ENCODE data around the gene TLE6. TPM values are rescaled to one million over a fixed set of nuclear protein-coding genes. Genes with fewer than 3 reads are reported as not detected.

TLE6 gene
- total RNA-seq, 6 donors from 2014 or later = 4.1 to 49.2 (median 5.4) TPM

DNA sequence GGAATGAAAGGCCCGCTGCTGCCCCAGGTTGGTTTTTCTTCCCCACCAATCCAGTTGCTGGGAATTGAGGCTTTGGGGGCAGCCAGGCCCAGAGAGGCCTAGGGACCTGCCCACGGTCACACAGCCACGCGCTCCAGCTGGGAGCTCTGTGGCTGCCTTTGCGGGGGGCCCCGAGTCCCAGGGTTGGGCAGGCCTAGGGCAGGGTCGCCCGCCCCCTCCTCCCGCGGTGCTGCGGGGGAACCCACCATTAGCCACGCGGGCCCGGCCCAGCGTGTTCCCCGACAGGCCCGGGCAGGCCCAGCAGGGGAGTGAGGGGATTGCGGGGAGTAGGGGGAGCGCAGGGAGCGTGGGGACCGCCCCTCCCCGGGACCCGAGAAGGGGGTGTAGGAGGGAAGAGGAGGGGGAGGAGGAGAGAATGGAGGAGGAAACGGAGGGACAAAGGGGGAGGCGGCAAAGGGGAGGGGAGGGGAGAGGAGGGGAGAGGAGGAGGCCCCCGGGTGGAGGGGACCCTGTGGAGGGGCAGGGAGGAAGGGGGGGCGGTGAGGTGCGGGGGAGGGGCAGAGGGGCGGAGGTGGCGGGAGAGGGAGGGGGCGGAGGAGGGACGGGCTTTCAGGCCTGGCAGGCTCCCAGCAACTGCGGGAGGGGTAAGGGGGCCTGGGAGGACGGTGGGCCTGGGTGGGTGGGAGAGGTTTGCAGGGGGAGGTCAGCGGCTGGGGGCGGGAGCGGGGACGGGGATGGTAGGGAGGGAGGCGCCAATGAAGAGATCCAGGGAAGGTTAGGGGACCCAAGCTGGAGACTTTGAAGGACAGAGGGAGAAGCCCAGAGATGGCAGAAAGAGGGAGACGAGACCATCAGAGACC, 64.6 kb downstream of the TLE6 start:
- H3K27me3 ChIP-seq = no peaks in the 10 kb centered on the region
- peaks cover 0 to 26% (median 0%) of the 10 kb centered on the region in 4 donors for H3K4me1 ChIP-seq
- TF ChIP-seq EP300 (IDR thresholded peaks at IDR 0.05) (no peak), CTCF (IDR thresholded peaks at IDR 0.05) (no peak), POLR2A (IDR thresholded peaks at IDR 0.05) (no peak), POLR2AphosphoS5 (IDR thresholded peaks at IDR 0.05) (no peak)
- peak overlapping the region in 1 of 4 donors; percentile 22 for H3K4me3 ChIP-seq
- DNase-seq (no peak), ATAC-seq (ENCODE audit: low FRiP score in 2 of 2) (no peak)
- WGBS, 2 donors = 31 to 47% methylated on average over 13 to 15 of the region's 40 CpGs
- H3K36me3 ChIP-seq = no peaks in the 10 kb centered on the region
- H3K27ac ChIP-seq = peak overlapping the region in 3 of 4 donors; percentile 2 to 60 (median 59)
- no peaks in the 10 kb centered on the region for H3K9me3 ChIP-seq

GRCh38 chr19:3042621-3043267, 65.4 kb downstream of the TLE6 start:
- Histone ChIP-seq H3K9me3 (no peaks in the 10 kb centered on the region), H3K27me3 (no peaks in the 10 kb centered on the region), H3K36me3 (no peaks in the 10 kb centered on the region), H3K4me3 (peak overlapping the region in 1 of 4 donors; percentile 22), H3K27ac (peak overlapping the region in 3 of 4 donors; percentile 2 to 60 (median 59)), H3K4me1 (peaks cover 5 to 31% (median 7%) of the 10 kb centered on the region in 4 donors)
- DNase-seq = no peak
- no peak for ATAC-seq (ENCODE audit: low FRiP score in 2 of 2)
- 48 to 56% methylated on average over 15 of the region's 15 CpGs for WGBS, 2 donors
- no peak for TF ChIP-seq CTCF (IDR thresholded peaks at IDR 0.05)
- no peak for TF ChIP-seq POLR2AphosphoS5 (IDR thresholded peaks at IDR 0.05)
- no peak for TF ChIP-seq POLR2A (IDR thresholded peaks at IDR 0.05)
- no peak for TF ChIP-seq EP300 (IDR thresholded peaks at IDR 0.05)

Other genes starting within 250 kb of the TLE6 start
- gene SLC39A3, start 237.5 kb upstream of the TLE6 start, total RNA-seq = 10 to 100 TPM; 12.6 to 48.2 (median 30.6) TPM
- 10 to 100 TPM; 34.3 to 56.4 (median 46.1) TPM for gene SGTA, start 194.3 kb upstream of the TLE6 start, total RNA-seq
- 10 to 100 TPM; 28.7 to 62.3 (median 43.1) TPM for gene THOP1, start 192.1 kb upstream of the TLE6 start, total RNA-seq
- 10 to 100 TPM in 1 of 6 donors, 1 to 10 TPM in 5; 3.2 to 11.5 (median 6.7) TPM for gene ZNF554, start 157.7 kb upstream of the TLE6 start, total RNA-seq
- gene ZNF555, start 136.1 kb upstream of the TLE6 start, total RNA-seq = 1 to 10 TPM; 3.3 to 7.5 (median 5.8) TPM
- gene ZNF556, start 110.2 kb upstream of the TLE6 start, total RNA-seq = not detected
- gene ZNF57, start 76.6 kb upstream of the TLE6 start, total RNA-seq = 1 to 10 TPM; 5.2 to 9.8 (median 6.1) TPM
- 1 to 10 TPM; 3.1 to 7.3 (median 4.6) TPM for gene ZNF77, start 32.6 kb upstream of the TLE6 start, total RNA-seq
- 100 to 1,000 TPM in 1 of 6 donors, 10 to 100 TPM in 5; 35.0 to 115 (median 56.0) TPM for gene TLE2, start 51.7 kb downstream of the TLE6 start, total RNA-seq
- 100 to 1,000 TPM; 324 to 781 (median 471) TPM for gene TLE5, start 84.9 kb downstream of the TLE6 start, total RNA-seq
- gene GNA11, start 116.8 kb downstream of the TLE6 start, total RNA-seq = 100 to 1,000 TPM in 1 of 6 donors, 10 to 100 TPM in 5; 60.0 to 103 (median 75.9) TPM
- gene GNA15, start 158.5 kb downstream of the TLE6 start, total RNA-seq = 10 to 100 TPM; 19.0 to 31.4 (median 28.4) TPM
- 10 to 100 TPM; 19.1 to 41.6 (median 33.7) TPM for gene S1PR4, start 201.2 kb downstream of the TLE6 start, total RNA-seq
- gene NCLN, start 208.4 kb downstream of the TLE6 start, total RNA-seq = 10 to 100 TPM; 35.6 to 87.0 (median 72.5) TPM
- under 1 TPM in 2 of 6 donors, not detected in 4; 0.49 to 0.76 TPM for gene CELF5, start 247.1 kb downstream of the TLE6 start, total RNA-seq

Measured in upper lobe of left lung (tissue), 6 donors.